Fibroblast of mammary gland (primary cell): ENCODE measurements around the gene FBXW5.

Experiments used
- DNase-seq: peaks from one replicate; pipeline ENCODE4 v3.0.0-alpha.2; 2010; ENCODE audit warnings: low read depth
- H3K4me3 ChIP-seq: 2 replicates; pipeline ENCODE4 v1.5.1; 2011; ENCODE audit warnings: low read depth, mild to moderate bottlenecking, low read length, moderate library complexity; ENCODE audit not compliant: control insufficient read depth
- CTCF ChIP-seq: conservative IDR thresholded peaks from 2 replicates; pipeline ENCODE4 v1.5.1; 2011; ENCODE audit warnings: low read depth, low read length, inconsistent platforms; ENCODE audit not compliant: control insufficient read depth, insufficient read depth

FBXW5 gene

GRCh38 chr9:136960938-136961275, 16.4 kb upstream of the FBXW5 start:
- no peak for TF ChIP-seq CTCF
- no peak for DNase-seq
- no peak overlapping the region for H3K4me3 ChIP-seq

- no peak overlapping the region for H3K4me3 ChIP-seq
- no peak for DNase-seq
- no peak for TF ChIP-seq CTCF
These were observed 15.8 kb upstream of the FBXW5 start for GRCh38 chr9:136960212-136960937.

- H3K4me3 ChIP-seq = no peak overlapping the region
- no peak for TF ChIP-seq CTCF
- no peak for DNase-seq
These were observed 14.6 kb upstream of the FBXW5 start for GRCh38 chr9:136958898-136959850.

DNA sequence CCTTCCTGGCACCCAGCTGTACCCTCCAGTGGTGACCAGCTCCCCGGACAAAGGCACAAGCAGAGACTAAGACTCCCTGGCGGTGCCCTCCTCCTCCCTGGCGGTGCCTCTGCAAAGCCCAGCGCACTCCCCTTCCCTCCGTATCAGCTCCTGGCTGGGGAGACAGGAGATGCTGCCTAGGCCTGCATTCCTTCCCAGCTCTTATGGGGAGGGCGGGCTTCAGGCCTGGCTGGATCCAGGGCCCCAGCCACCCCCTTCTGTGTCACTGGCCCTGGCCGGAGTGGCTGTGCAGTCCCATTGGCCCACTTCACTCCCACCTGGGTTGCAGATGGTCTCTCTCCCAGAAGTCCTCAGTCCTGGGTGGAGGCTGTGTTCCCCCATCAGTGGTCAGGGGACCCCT, 13.9 kb upstream of the FBXW5 start:
- TF ChIP-seq CTCF = no peak
- no peak for DNase-seq
- no peak overlapping the region for H3K4me3 ChIP-seq

GRCh38 chr9:136957901-136958300, 13.4 kb upstream of the FBXW5 start:
- DNase-seq = no peak
- H3K4me3 ChIP-seq = no peak overlapping the region
- TF ChIP-seq CTCF = no peak

DNA sequence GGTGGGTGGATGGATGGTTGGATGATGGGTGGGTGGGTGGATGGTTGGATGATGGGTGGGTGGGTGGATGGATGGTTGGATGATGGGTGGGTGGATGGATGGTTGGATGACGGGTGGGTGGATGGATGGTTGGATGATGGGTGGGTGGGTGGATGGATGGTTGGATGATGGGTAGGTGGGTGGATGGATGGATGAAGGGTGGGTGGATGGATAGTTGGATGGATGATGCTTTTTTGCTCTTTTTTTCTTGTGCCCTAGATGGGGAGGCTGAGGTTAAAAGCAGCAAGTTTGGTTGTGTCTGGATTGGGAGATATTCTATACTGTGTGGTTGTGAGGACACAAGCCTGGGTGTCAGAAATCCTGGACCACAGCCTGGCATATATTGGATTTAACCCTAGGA, 12.9 kb upstream of the FBXW5 start:
- no peak for TF ChIP-seq CTCF
- no peak overlapping the region for H3K4me3 ChIP-seq
- DNase-seq = no peak

GRCh38 chr9:136956604-136957003, 12.1 kb upstream of the FBXW5 start:
- TF ChIP-seq CTCF = no peak
- no peak for DNase-seq

More at GRCh38 chr9:136956604-136957003, 12.1 kb upstream of the FBXW5 start:
- H3K4me3 ChIP-seq = no peak overlapping the region
